Dermis microvascular lymphatic vessel endothelial cell (primary cell): Measurements from ENCODE around the gene RAB27A. TPM values are rescaled to one million over a fixed set of nuclear protein-coding genes. Genes with fewer than 3 reads are reported as not detected.
A peak's percentile ranks its signal among the peaks of the same experiment; 100 is the strongest.

Experiments used
- DNase-seq, 2 donors: peaks; one replicate each; pipeline versions ENCODE4 v3.0.0 to v3.0.0-alpha.2; 2010; ENCODE audit warnings: low read depth in 2 of 2
- total RNA-seq: library from RNA; depleted of rRNA; stranded (reverse); fragments of >200 nt; gene quantifications from 2 replicates; pipeline ENCODE4 v1.2.1, GENCODE V29; 2014

Gene RAB27A
- total RNA-seq, 1 donor from 2014 or later = 6.2 TPM

DNA sequence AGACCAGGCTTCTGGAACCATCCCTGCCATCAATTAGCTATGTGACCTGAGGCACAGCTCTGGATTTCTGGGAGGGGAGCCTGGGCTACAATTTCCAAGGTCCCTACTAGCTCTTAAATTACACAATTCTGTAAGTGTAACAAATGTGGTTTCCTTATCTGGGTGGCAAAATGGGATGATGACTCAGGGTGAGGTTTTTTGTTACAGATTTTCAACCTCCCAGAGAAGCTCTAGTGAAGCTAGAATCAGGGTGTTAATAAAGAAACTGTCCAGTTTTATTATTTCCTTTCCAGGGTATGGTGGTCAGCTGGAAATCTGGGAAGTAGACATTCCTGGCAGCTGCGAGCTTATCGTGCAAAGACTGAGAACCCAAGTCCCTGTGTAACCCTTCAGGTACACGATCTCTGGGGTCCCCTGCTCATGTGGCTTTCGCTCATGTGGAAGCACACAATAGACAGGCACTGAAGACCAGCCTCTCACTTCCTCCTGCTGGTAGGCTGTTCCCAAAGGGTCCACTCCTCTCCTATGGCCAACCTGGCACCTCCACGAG is 7.3 kb downstream of the RAB27A start:
- DNase-seq = peak in 1 of 2 donors; percentile 17

DNA sequence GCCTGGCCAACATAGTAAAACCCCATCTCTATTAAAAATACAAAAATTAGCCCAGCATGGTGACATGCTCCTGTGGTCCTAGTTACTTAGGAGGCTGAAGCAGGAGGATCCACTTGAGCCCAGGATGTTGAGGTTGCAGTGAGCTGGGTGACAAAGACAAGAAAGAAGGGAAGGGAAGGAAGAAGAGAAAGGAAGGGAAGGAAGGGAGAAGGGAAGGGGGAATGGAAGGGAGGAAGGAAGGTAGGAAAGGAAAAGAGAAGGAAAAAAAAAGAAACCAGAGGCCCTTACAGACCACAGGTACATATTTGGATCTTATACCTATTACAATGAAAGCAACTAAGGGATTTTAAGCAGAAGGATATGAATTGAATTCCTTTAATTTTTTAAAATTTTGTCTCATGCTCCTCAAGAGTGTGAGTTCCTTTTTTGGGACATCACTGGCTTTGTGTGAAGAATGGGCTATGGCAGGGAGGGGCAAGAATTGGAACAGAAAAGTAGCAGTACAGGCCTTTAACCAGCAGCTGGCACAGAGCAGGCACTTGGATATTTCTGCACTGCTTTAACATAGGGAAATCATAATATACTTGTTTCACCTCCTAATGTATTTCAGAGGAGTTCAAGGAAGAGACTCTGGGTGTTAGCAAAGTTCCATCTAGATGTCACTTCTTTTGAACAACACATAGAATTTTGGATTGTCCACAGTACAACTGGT is 7.9 kb downstream of the RAB27A start:
- no peak for DNase-seq

DNA sequence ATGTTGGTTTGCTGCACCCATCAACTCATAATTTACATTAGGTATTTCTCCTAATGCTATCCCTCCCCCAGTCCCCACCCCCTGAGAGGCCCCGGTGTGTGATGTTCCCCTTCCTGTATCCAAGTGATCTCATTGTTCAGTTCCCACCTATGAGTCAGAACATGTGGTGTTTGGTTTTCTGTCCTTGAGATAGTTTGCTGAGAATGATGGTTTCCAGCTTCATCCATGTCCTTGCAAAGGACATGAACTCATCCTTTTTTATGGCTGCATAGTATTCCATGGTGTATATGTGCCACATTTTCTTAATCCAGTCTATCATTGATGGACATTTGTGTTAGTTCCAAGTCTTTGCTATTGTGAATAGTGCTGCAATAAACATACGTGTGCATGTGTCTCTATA is 9.0 kb downstream of the RAB27A start:
- DNase-seq = peak in 1 of 2 donors; percentile 20

DNA sequence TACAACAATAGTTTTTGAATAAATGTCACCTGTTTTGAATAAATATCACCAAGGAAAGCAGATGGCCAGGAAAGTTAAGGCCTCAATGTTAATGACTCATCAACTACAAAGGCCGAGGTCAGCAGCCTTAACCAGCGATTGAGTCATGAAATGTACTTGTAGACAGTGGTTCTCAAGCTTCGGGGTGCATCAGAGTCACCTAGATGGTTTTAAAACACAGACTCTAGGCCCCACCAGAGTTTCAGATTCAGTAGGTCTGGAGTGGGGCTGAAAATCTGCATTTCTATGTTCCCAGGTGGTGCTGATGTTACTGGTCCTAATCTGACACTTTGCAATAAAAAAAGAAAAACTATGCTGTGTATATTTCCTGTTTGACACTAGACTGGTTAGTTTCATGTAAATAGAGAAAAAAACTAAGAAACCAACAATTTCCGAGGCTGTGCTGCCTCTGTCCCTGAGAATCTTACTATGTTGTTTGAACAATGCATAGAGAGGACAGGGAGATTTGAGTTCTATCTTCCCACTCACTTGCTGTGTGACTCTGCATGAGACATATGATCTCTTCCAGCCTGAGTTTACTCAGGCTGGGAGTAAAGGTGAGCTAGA is 9.8 kb downstream of the RAB27A start:
- DNase-seq = peak in 1 of 2 donors; percentile 90

DNA sequence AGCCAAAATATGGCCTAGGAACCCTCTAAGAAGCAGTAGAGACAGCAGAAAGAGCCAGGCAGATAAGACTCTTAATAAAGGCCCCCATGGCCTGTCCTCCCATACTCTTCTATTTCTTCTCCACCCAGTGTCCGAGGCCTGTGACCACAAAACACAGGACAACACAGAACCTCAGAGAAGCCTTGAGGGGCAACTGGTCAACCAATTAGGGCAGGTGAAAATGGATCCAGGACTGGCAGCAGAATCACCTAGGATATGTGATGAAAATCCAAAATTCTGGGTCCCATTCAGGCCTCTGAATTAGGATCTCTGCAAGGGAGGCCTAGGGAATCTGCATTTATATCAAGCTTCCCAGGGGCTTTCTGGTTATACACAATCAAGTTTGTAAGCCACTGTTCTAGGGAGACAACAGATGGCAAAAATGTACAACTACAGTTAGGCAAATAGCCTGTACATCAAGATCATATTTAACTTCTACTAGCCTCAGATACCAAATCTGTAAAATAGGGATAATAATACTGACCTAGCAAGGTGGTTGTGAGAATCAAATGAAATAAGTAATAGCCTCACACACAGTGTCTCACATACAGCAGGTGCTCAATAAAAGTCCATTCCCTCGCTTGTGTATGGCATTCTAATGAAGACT is 10.4 kb downstream of the RAB27A start:
- DNase-seq = no peak

DNA sequence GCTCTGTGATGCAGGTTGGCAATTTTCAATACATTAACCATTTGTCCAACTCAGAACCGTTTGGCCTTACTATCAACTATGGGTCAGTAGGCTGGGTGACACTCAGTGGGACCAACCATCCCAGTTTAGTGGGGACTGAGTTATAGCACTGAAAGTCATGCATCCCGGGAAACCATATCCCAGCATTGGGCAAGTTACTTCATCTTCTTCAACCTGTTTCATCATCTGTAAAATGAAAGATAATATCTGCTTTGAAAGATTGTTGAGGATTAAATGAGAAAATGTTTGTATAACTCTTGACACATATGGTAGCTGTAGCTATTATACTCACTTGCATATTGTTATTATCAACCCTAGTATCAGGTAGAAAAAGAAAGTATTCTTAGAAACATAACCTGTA is 11.9 kb downstream of the RAB27A start:
- DNase-seq = no peak

DNA sequence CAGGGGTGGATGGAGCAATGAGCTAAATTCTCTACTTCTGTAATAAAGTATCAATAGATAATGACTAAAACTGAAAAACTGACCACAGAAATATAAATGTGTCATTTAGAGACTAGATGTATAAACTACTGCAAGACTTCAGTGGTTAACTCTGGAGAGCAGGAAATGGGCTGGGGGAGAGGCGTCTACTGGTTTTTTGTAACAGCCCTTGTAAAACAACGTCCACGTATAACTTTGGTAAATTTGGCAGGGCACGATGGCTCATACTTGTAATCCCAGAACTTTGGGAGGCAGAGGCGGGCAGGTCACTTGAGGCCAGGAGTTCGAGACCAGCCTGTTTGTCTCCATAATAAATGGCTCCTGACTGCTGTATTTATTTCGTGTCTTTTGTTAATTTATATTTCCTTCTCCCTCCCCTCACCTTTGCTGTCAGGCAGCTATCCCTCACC is 12.5 kb downstream of the RAB27A start:
- no peak for DNase-seq

DNA sequence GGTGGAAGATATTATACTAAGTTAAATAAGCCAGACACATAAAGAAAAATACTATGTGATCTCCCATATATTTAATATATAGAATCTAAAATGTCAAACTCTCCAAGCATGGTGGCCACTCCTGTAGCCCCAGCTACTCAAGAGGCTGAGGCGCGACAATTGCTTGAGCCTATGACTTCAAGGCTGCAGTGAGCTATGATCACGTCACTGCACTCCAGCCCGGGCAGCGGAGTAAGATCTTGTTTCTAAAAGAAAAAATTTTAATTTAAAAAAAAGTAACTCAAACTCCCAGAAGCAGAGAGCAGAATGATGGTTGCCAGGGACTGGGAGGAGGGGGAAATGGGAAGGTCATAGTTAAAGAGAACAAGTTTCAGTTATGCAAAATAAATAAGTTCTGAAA is 13.3 kb downstream of the RAB27A start:
- DNase-seq = no peak

DNA sequence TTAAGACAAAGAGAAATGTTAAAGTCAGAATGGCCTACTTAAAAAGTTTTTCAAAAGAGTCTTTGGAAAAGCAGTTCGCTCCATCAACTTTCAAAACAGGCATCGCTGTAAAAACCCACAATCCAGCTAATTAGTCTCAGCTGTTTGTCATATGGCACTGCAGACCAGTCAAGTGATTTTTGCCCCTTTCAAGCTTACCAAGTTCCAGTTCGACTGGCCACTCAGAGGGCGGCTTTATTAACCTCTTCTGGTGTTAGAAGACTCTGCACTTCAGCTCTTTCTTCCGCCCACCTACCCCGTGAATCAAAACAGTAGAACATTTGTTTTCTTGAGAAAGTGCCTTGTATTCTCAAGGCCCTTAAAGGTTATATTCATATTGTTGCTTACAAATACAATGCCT is 19.3 kb downstream of the RAB27A start:
- no peak for DNase-seq

DNA sequence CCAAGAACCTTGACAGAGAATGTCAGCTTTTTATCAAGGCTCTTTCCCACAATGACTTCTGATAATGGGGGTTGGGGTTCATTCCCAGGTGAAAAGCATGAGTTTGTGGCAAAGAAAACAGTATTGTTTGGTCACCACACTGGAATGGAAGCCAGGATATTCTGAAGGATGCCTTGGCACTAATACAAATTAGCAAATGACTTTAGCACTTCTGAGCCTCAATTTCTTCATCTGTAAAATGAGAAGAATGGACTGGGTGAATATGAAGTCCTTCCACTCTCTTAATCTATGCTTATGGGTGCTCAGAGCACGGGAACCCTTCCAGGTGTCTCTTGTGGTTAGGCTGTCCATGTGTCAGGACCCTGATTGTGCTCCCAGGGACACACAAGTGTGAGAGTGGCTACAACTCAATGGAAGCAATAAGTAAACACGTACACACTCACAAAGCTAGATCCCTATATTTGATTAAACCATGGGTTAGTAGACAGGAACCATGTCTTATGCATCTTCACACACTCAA is 21.4 kb downstream of the RAB27A start:
- no peak for DNase-seq

DNA sequence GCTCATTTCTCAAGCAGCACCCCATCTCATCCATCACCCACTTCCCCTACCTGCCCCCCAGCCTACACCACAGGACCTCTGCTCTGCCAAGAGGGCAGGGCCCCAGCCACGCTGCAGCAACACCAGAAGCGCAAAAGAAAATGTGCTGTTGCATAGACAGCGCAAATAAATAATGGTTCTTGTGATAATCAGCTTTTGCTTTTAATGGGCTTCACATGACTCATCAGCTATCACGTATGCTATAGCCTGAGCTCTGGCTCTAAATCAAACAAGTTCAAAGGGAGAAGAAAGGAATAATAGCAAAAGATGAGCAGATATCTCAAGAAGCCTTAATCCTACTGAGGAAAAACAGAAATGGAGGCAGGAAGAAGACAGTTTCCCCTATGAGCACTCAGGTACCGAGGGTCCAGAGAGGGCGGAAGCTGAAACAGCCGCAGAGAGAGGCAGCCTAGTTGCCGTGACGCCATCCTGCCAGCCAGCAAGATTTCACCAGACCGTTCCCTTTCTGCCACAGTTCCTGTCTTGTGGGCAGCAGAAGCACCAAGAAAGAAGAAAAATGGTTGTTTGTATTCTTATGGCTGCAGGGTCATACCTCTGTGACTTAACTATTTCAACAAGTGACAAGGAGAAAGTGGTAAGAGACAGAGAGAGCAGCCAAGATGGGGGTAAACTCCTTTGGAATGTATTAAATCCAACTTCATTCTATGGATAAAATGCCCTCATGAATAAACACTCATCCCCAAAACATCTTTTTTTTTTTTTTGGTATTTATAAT is 22.0 kb downstream of the RAB27A start:
- DNase-seq = no peak

DNA sequence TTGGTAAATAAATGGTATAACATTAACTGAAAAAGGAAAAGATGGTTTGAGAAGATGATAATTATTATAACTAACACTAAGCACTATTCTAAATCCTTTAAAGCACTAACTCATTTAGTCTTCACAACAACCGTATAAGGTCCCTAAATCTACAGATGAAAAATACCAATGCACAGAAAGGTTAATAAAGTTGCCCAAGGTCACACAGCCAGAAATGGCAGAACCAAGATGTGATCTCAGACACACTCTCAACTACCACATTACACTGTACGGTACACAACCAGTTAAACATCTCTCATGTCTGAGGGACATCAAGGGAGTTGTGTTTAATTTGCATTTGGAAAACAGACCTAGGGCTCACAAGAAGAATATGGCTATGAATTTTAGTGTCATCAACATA is 23.1 kb downstream of the RAB27A start:
- no peak for DNase-seq

DNA sequence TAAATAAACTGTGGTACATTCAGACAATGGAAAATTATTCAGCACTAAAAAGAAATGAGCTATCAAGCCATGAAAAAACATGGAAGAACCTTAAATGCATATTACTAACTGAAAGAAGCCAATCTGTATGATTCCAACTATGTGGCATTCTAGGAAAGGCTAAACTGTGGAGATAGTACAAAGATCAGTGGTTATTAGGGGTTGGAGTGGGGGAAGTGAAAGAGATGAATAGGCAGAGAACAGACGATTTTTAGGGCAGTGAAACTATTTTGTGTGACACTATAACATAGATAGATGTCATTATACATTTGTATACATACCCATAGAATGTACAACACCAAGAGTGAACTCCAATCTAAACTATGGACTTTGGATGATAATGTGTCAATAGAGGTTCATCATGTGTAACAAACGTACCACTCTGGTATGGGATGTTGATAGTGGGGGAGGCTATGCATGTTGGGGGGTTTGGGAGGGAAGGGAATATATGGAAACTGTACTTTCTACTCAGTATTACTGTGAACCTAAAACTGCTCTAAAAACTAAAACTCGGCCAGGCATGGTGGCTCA is 29.0 kb downstream of the RAB27A start:
- no peak for DNase-seq

DNA sequence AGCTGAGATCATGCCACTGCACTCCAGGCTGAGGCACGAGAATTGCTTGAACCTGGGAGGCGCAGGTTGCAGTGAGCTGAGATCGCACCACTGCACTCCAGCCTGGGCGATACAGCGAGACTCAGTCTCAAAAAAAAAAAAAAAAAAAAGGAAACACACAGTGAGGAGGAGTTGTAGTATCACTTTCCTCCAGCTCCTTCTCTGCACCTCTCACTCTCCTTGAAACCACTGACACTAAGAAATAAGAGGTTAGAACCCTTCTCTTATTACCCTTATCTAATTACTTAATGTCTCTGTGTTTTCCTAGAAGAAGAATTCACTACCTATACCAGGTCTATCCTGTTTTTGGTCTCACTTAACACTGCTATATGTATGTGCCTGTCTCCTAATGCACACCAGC is 31.7 kb downstream of the RAB27A start:
- DNase-seq = no peak

DNA sequence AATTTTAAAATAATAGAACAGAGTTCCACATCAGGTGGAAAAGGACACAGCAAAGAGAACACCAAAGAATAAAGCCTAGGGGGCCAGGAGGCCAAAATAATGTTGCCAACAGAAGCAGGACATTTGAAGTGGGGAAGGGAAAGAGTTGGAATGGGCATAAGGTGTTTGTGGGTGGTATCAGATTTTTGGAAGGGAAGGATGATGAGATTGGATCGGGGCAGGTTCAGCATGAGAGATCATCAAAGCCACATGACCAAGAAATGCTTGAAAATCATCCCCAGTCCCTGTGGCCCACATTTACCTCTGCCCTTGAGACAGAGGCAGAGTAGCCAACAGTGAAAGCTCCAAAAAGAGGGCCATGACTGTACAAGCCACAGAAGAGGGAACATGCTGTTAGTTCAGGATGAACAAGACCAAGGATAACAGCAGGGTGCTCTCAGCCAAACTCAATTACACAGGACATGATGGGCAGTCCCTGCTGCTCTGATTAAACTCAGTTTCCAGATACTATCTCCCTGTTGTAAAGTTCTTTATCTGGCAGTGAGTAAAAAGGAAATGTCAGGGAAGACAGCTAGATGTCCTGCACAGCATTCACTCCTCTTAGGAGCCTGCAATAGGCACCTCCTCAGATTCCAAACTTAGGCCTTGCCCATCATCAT is 32.5 kb downstream of the RAB27A start:
- no peak for DNase-seq

DNA sequence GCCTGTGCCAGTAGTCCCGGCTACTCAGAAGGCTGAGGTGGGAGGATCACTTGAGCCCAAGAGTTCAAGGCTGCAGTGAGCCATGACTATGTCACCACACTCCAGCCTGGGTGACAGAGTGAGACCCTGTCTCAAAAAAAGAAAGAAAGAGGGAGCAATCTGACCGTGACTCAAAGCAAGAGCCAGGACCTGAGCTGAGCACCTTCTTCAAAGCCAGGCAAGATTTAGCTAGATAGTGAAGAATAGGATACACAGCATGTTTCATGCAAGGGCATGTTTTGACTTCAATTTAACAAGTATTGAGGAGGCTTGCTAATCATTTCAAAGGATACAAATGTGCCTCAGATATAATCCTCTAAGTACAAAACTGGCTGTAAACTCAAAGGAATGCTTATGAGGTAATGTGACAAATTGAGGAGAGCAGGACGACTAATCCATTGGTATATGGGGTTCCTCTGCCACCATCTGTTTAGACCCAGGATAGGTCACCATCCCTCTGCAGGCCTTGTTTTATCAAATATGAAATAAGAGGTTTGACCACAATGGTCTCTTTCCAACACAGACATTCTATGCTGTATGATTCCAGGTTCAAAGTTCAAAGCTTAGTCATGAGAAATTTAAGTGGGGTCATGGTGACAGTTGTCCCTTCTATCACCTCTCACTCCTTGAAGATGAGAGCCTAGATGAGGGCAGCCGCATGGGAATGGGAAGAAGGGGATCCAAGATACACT is 33.2 kb downstream of the RAB27A start:
- DNase-seq = no peak

DNA sequence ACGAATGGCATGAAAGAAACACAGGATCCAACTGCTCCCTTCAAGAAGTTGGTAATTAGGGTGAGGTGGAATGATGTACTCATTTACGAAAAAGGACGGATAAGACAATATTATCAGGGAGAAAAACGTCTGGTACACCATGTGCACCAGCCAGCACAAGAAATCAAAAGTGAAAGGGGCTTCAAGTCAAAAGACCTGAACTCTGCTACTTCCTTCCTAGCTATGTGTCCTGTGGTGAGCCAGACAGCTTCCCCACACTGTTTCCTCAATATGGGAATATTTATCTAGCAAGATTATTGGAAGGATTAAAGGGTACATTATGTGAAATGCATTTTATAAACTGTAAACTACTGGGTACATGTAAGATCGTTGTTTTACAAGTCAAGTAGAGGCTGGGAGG is 33.9 kb downstream of the RAB27A start:
- no peak for DNase-seq

DNA sequence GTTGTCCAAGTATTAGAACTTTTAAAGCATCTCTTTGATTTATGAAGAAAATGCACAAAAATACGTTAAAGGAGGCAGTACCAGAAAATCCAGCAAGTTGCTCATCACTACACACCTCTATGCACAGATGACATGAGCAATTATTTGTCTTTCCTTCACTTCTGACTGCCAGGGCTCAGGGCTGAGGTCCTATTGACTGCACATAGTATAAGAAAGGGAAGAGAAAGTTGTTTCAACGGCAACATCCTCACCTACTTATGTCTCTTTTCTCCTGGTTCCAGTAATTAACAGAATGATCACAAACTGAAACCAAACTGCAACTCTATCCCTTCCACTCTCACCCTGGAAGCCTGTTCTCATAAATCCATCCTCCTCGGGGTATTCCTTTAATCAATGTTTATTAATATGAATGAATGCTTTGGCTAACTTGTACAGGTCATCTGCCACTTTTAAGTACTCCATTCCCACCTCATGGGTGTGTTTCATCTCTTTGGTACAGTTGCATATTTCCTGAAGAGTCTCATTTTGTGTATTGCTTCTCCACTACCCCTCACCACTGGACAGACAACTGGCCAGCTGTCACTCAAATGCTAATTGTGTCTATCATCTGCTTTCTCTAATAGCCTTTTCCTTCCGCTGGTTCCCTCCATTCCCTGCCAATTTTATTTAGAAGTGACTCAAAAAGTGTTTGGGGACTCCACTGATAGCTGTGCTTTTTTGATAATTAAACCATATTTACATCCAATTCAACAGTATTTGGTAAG is 34.5 kb downstream of the RAB27A start:
- no peak for DNase-seq

DNA sequence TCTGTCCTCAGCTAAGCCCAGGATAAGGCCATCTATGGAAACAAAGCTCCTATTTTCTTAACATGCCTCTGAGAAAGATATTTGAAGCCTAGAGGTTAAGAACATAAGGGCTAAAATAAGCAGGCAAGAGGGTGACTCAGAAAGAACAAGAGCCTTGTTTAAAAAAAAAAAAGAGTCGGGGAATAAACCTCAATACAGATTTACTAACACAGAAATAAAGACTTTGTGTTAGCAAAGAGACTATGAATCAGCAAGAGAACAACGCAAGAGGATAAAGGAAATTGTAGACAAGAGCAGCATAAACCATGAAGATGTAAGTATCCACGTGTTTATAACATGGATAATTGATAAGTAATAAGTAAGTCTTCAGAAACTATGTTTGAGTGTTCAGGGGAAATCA is 36.0 kb downstream of the RAB27A start:
- no peak for DNase-seq
